Vagina (tissue), 2 donors: Measurements from ENCODE around the gene SP1.

Experiments used
- POLR2A ChIP-seq, 2 donors: fragments of 450-650 bp; IDR thresholded peaks; one replicate each; pipeline ENCODE4 v1.6.1; 2017; ENCODE audit warnings: antibody characterized with exemption in 2 of 2, mild to moderate bottlenecking in 2 of 2, moderate library complexity in 2 of 2
- TF ChIP-seq, protein P1 (sequence below), 3 experiments: fragments of 450-650 bp in 2 of 3; fragments of 200-600 bp in 1 of 3; sonication (generic) in 1 of 3; IDR thresholded peaks; one replicate each; pipeline ENCODE4 v1.5.1; 2017 to 2019; ENCODE audit warnings: antibody characterized with exemption in 3 of 3, mild to moderate bottlenecking in 2 of 3, moderate library complexity in 2 of 3

- TF ChIP-seq, protein P1, sequence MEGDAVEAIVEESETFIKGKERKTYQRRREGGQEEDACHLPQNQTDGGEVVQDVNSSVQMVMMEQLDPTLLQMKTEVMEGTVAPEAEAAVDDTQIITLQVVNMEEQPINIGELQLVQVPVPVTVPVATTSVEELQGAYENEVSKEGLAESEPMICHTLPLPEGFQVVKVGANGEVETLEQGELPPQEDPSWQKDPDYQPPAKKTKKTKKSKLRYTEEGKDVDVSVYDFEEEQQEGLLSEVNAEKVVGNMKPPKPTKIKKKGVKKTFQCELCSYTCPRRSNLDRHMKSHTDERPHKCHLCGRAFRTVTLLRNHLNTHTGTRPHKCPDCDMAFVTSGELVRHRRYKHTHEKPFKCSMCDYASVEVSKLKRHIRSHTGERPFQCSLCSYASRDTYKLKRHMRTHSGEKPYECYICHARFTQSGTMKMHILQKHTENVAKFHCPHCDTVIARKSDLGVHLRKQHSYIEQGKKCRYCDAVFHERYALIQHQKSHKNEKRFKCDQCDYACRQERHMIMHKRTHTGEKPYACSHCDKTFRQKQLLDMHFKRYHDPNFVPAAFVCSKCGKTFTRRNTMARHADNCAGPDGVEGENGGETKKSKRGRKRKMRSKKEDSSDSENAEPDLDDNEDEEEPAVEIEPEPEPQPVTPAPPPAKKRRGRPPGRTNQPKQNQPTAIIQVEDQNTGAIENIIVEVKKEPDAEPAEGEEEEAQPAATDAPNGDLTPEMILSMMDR (IDR thresholded peaks at IDR 0.05), result no peak
- no peak for TF ChIP-seq POLR2A (IDR thresholded peaks at IDR 0.05)
These were observed 14.6 kb upstream of the SP1 start for GRCh38 chr12:53365245-53365904.
